AG09319 (cell line): Measurements from ENCODE around the gene CXCL16.

Experiments used
- DNase-seq: peaks from one replicate; pipeline ENCODE4 v3.0.0-alpha.2; 2010; ENCODE audit warnings: low read depth; ENCODE audit errors: extremely low read depth
- TF ChIP-seq, protein P1 (sequence below): IDR thresholded peaks from 2 replicates; pipeline ENCODE4 v1.5.1; 2011; ENCODE audit warnings: low read depth, mild to moderate bottlenecking, inconsistent platforms, low read length, moderate library complexity

CXCL16 gene

DNA sequence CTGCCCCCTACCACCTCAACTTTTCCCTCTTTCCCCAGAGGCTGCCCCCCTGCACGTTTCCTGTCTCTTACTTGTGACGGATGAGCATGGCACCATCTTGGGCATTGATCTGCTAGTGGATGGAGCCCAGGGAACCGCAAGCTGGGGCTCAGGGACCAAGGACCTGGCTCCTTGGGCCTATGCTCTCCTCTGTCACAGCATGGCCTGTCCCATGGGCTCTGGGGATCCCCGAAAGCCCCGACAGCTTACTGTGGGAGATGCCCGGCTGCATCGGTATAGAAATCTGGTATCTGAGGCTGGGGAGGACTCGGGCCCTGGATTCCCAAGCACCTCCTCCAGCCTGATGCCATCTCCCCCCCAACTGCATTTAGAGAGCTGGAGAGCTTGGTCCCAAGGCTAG is 1.8 kb upstream of the CXCL16 start:
- TF ChIP-seq, protein P1, sequence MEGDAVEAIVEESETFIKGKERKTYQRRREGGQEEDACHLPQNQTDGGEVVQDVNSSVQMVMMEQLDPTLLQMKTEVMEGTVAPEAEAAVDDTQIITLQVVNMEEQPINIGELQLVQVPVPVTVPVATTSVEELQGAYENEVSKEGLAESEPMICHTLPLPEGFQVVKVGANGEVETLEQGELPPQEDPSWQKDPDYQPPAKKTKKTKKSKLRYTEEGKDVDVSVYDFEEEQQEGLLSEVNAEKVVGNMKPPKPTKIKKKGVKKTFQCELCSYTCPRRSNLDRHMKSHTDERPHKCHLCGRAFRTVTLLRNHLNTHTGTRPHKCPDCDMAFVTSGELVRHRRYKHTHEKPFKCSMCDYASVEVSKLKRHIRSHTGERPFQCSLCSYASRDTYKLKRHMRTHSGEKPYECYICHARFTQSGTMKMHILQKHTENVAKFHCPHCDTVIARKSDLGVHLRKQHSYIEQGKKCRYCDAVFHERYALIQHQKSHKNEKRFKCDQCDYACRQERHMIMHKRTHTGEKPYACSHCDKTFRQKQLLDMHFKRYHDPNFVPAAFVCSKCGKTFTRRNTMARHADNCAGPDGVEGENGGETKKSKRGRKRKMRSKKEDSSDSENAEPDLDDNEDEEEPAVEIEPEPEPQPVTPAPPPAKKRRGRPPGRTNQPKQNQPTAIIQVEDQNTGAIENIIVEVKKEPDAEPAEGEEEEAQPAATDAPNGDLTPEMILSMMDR: no peak
- no peak for DNase-seq

DNA sequence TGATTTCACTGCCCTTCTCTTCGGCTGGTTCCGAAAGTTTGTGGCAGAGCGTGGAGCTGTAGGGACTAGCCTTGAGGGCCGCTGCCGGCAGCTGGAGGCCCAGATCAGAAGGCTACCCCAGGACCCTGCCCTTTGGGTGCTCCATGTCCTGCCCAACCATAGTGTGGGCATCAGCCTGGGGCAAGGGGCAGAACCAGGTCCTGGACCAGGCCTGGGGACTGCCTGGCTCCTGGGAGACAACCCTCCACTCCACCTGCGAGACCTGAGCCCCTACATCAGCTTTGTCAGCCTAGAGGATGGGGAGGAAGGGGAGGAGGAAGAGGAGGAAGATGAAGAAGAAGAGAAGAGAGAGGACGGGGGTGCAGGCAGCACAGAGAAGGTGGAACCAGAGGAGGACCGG is 856 bp upstream of the CXCL16 start:
- TF ChIP-seq, protein P1: no peak
- DNase-seq: no peak

DNA sequence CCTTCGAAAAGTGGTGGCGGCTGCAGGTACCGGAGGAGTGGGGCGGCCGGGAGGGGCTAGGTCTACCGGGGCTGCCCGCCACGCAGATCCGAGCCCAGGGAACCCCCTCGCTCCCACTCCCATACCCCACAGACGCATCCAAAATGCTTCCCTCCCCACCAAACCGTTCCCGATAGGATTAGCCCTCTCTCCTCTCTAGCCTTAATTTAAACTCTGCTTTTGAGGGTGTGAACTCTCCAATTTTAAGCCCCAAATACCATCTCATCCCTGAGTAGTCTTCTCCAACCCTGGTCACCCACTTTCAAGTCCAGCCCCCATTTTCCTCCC is 260 bp upstream of the CXCL16 start:
- TF ChIP-seq, protein P1: no peak
- DNase-seq: no peak

DNA sequence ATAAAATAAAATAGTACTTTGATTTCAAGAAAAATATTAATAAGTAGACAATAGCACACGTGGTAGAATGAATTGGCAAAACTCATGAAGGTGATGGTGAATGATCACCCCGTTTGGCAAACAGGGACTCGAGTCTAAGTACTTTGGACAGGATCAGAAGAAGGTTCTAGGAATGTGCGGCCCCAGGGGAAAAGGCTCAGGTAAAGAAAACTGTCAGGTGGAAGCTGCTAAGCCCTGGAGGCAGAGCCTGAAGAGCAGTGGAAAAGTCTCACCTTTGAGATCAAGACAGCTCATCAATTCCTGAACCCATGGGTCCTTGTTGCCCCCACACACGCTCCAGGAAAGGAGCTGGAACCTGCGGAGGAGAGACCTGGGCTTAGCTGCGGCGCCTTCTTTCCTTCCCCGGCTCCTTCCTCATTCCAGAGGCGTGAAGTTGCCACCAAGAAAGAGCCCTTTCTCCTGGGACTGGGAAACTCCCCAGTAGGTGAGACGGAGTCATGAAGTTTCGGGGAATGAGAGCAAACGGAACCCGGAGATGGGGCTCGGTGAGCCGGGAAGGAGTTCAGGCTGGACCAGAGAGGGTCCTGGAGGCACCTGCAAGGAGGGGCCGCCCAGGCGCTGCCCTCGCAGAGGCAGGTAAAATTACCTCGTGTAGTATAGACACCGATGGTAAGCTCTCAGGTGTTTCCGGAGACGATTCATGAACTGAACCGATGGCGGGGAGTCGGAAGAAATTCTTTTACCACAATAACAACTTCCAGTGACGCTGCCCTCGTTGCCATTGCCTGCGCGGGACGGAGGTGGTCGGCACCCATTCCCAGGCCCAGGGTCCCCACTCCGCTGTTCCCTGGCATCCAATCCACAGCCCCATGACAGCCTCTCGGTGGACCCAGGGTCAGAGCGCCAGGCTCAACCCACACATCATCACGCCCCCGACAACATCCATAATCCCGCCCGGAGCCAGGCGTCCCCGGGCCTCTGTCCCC is 1.3 kb downstream of the CXCL16 start:
- DNase-seq: no peak

DNA sequence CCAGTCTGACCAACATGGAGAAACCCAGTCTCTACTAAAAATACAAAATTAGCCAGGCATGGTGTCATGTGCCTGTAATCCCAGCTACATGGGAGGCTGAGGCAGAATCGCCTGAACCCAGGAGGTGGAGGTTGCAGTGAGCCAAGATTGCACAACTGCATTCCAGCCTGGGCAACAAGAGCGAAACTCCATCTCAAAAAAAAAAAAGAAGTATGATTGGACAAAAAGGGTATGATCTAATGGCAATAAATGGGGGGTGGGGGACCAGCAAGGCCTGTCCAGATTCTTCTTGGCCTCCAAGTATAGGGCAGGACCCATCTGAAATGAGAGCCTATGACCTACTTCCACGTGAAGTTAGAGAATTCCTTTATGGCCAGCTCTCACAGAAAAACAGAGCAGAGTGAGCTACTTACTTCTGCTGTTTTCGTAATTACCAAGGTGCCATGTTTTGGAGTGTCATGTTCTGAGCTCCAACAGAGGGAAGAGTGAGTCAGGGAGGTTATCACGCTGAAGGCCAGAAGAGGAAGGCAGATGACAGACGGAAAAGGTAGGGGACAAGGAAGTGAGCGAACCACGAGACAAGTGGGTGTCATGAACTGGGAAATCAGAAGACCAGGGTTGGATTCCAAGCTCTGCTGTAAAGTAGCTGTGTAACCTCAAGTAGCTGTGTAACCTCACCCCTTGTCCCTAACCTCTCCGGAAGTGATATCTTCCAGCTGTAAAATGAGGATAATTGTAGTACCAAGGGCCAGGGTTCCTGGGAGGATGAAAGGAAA is 3.7 kb downstream of the CXCL16 start:
- no peak for DNase-seq
- TF ChIP-seq, protein P1: no peak

More for the DNA sequence above, 1.3 kb downstream of the CXCL16 start:
- TF ChIP-seq, protein P1: no peak

DNA sequence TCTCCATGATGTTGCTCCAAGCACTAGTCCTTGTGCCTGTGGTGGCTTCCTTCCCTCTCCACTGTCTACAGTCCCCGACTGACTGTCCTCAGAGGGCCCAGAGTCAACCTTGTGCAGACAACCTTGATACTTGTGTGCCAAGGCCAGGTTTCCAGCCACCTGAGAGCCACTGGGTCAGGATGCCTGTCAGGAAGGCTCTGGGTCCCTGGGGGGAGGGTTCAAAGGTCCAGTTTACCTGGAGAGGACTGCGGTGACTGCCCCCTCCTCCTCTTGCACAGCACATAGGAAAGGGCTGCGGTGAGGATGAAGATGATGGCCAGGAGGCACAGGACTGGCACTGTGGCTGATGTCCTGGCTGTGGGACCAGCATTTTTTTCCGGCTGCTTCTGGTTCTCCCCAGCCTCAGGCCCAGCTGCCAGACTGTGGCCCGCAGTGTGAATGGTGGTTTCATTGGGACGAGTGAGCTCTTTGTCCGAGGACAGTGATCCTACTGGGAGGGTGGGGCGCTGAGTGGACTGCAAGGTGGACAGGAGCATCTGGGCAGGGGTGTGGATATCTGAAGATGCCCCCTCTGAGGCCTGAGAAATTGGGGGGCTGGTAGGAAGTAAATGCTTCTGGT is 4.8 kb downstream of the CXCL16 start:
- DNase-seq: no peak
- TF ChIP-seq, protein P1: no peak
